Prostate gland (tissue), 2 donors: ENCODE results near the gene RIT2.

Experiments
- POLR2A ChIP-seq: fragments of 450-650 bp; IDR thresholded peaks from one replicate; pipeline ENCODE4 v1.6.1; 2016; ENCODE audit warnings: antibody characterized with exemption, mild to moderate bottlenecking
- POLR2AphosphoS5 ChIP-seq: sonication (generic); formaldehyde crosslinking; IDR thresholded peaks from one replicate; pipeline ENCODE4 v1.6.1; 2017; ENCODE audit warnings: antibody characterized with exemption
- TF ChIP-seq, protein P1 (sequence below), 4 experiments: fragments of 200-600 bp in 2 of 4; fragments of 450-650 bp in 2 of 4; sonication (generic) in 2 of 4; IDR thresholded peaks; 1 replicate in 3 of 4; 2 replicates in 1 of 4; pipeline ENCODE4 v1.5.1; 2016 to 2019; ENCODE audit warnings: antibody characterized with exemption in 4 of 4, mild to moderate bottlenecking in 2 of 4, moderate library complexity in 2 of 4

DNA sequence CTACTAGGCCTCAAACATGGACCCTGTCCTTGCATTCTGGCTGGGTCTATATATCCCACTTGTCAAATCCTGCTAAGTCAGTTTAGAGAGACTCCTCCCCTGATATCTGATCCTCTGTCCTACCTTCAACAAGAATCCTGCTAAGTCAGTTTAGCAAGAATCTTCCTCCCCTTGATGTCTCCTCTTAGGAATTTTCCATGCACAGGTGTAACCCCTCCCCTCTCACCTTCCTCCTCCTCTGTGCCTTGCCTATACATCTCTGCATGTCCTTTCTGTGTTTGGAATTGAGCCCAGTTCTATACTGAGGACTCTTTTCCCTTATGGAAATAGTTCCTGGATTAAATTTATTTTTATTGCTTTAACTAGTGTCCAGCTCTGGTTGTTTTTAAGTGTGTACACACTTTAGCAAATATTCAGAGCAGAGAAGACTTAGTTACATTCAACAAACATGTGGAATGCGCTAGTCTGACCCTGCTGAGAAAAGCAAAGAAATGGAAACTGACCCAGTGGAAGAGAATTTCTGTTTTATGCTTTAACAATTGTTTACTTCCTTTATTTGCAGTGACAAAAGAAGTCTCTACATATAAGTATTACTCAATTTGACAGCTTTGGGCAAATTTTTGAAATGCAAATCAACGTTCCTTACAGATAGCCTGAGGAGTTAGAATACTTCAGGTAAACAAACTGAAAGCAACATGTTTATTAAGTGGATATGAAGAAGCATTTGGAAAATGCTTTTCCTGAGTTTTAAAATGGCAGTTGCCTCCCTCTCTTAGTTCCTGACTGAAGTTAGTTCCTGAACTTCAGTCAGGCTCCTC is 80.6 kb downstream of the RIT2 start:
- TF ChIP-seq, protein P1, sequence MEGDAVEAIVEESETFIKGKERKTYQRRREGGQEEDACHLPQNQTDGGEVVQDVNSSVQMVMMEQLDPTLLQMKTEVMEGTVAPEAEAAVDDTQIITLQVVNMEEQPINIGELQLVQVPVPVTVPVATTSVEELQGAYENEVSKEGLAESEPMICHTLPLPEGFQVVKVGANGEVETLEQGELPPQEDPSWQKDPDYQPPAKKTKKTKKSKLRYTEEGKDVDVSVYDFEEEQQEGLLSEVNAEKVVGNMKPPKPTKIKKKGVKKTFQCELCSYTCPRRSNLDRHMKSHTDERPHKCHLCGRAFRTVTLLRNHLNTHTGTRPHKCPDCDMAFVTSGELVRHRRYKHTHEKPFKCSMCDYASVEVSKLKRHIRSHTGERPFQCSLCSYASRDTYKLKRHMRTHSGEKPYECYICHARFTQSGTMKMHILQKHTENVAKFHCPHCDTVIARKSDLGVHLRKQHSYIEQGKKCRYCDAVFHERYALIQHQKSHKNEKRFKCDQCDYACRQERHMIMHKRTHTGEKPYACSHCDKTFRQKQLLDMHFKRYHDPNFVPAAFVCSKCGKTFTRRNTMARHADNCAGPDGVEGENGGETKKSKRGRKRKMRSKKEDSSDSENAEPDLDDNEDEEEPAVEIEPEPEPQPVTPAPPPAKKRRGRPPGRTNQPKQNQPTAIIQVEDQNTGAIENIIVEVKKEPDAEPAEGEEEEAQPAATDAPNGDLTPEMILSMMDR (IDR thresholded peaks at IDR 0.05), result no peak
- TF ChIP-seq POLR2AphosphoS5 (peak; percentile 58), POLR2A (no peak)
